Progenitor cell of endocrine pancreas (in vitro differentiated cells): ENCODE results near the gene SLC1A6. TPM values are rescaled to one million over a fixed set of nuclear protein-coding genes. Genes with fewer than 3 reads are reported as not detected.

ENCODE experiments used
- DNase-seq: peaks from one replicate; pipeline ENCODE4 v3.0.0; 2021; ENCODE audit warnings: low spot score; ENCODE audit not compliant: unreplicated experiment
- H3K27ac Mint-ChIP-seq: 2 replicates; pipeline ENCODE4 v1.8.0; 2021; ENCODE audit warnings: mild to moderate bottlenecking, moderate library complexity, mixed read lengths
- H3K27me3 Mint-ChIP-seq: 2 replicates; pipeline ENCODE4 v1.8.0; 2021; ENCODE audit warnings: mixed read lengths
- H3K36me3 Mint-ChIP-seq: 2 replicates; pipeline ENCODE4 v1.8.0; 2022; ENCODE audit warnings: mixed read lengths; ENCODE audit not compliant: insufficient read depth
- H3K4me1 Mint-ChIP-seq: 2 replicates; pipeline ENCODE4 v1.8.0; 2021; ENCODE audit warnings: low read depth, mixed read lengths
- H3K4me3 Mint-ChIP-seq: 2 replicates; pipeline ENCODE4 v1.8.0; 2021; ENCODE audit warnings: low read depth, mild to moderate bottlenecking, moderate library complexity, mixed read lengths
- H3K9me3 Mint-ChIP-seq: 2 replicates; pipeline ENCODE4 v1.8.0; 2021; ENCODE audit warnings: low read depth, mixed read lengths
- total RNA-seq: library from RNA; stranded (reverse); gene quantifications from 2 replicates; pipeline ENCODE4 v1.2.1, GENCODE V29; 2021
- TF ChIP-seq, protein P1 (sequence below): fragments of 200-600 bp; sonication (generic); IDR thresholded peaks from one replicate; pipeline ENCODE4 v1.5.0; 2021; ENCODE audit warnings: antibody characterized with exemption, mild to moderate bottlenecking; ENCODE audit not compliant: unreplicated experiment

SLC1A6 gene
- total RNA-seq, 1 donor from 2014 or later = 0.62 TPM

DNA sequence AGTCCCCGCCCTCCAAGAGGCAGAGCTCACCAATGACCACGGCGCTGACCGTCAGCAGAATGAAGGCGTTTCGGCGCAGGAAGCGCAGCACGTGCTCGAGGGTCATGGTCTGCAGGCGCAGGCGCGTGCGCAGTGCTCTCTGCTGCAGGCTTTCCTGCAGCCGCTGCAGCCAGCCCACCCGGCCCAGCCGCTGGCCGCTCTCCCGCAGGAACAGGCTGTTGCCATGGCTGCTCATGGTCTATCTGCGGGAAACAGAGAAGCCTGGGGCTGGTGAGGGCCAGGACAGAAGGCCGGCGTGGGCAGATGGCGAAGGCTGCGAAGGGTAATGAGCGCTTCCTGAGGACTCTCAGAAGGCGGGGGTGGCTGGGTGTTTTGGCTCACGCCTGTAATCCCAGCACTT, 7.0 kb downstream of the SLC1A6 start:
- TF ChIP-seq, protein P1, sequence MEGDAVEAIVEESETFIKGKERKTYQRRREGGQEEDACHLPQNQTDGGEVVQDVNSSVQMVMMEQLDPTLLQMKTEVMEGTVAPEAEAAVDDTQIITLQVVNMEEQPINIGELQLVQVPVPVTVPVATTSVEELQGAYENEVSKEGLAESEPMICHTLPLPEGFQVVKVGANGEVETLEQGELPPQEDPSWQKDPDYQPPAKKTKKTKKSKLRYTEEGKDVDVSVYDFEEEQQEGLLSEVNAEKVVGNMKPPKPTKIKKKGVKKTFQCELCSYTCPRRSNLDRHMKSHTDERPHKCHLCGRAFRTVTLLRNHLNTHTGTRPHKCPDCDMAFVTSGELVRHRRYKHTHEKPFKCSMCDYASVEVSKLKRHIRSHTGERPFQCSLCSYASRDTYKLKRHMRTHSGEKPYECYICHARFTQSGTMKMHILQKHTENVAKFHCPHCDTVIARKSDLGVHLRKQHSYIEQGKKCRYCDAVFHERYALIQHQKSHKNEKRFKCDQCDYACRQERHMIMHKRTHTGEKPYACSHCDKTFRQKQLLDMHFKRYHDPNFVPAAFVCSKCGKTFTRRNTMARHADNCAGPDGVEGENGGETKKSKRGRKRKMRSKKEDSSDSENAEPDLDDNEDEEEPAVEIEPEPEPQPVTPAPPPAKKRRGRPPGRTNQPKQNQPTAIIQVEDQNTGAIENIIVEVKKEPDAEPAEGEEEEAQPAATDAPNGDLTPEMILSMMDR = no peak
- peaks cover 2% of the 10 kb centered on the region for H3K36me3 Mint-ChIP-seq
- H3K4me1 Mint-ChIP-seq = no peaks in the 10 kb centered on the region
- H3K27me3 Mint-ChIP-seq = peaks cover 8% of the 10 kb centered on the region
- no peak overlapping the region for H3K27ac Mint-ChIP-seq
- no peak overlapping the region for H3K4me3 Mint-ChIP-seq
- peaks cover 31% of the 10 kb centered on the region for H3K9me3 Mint-ChIP-seq
- DNase-seq = no peak

DNA sequence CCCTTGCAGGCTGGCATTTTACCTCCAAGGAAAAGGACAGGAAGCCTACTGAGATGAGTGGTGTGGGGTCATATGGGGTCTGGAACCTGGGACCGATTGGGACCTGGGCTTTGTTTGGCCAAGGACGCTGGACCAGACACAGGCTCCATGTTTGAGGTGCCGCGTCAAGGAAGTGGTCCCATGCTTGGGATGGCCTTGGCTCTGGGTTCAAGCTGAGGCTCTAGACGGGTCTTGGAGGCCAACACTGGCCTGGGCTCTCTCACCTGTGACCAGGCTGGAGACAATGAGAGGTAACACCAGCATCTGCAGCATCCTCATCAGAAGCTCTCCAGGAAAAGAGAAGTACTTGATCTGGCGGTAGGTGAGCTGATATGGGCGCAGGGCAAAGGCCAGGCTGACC, 8.2 kb downstream of the SLC1A6 start:
- DNase-seq = no peak
- Mint-ChIP-seq H3K27me3 (no peaks in the 10 kb centered on the region), H3K9me3 (peaks cover 36% of the 10 kb centered on the region), H3K36me3 (peaks cover 2% of the 10 kb centered on the region), H3K4me1 (no peaks in the 10 kb centered on the region), H3K4me3 (no peak overlapping the region), H3K27ac (no peak overlapping the region)
- TF ChIP-seq, protein P1 = no peak

DNA sequence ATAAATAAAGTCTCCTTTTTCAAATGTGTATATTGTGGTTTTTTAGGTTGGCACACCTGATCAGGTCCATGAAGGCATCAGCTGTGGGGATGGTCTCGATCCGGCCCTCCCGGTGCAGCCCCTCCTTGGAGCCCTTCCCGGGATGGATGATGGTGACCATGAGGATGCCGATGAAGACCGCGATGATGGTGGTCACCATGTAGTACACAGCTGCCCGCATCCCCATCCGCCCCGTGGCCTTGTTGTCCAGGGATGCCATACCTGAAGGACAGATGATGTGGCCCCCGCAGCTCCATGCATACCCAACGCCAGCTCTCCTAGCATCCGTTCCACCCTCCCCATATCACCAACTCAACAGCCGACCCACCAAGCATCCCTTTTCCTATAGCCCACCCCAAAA, 11.4 kb downstream of the SLC1A6 start:
- Mint-ChIP-seq H3K4me1 (no peaks in the 10 kb centered on the region), H3K36me3 (peaks cover 3% of the 10 kb centered on the region), H3K4me3 (no peak overlapping the region), H3K27ac (no peak overlapping the region), H3K9me3 (peaks cover 40% of the 10 kb centered on the region), H3K27me3 (no peaks in the 10 kb centered on the region)
- TF ChIP-seq, protein P1 = no peak
- no peak for DNase-seq

DNA sequence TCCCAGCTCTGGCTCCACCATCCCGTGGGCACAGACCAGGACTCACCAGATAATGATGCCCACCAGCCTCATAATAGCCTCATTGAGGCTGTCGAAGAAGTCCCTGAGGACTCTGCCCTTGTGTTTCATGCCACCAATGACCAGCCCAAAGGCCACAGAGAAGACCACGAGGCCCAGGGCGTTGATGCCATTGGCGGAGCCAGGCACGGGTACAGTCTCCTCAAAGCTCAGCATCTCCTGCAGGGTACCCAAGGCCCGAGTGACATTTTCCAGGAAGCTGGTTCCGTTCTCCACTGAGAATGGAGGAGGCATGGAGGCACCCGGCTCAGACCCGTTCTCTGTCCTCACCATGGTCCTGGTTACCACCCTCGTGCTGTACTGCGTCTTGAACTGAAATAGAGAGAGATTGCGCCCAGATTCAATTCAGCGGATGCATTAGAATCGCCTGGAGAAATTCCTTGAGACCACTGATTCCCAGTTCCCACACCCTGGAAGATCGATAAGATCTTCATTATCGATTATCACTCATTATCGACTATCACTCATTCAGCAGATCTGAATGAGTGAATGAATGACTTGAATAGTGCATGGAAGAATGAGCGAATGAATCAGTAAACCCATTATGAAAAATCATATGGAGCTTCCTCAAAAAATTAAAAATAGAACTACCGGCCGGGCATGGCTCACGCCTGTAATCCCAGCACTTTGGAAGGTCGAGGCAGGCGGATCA, 17.5 kb downstream of the SLC1A6 start:
- no peak overlapping the region for H3K4me3 Mint-ChIP-seq
- no peaks in the 10 kb centered on the region for H3K27me3 Mint-ChIP-seq
- peaks cover 7% of the 10 kb centered on the region for H3K36me3 Mint-ChIP-seq
- DNase-seq = no peak
- TF ChIP-seq, protein P1 = no peak
- H3K27ac Mint-ChIP-seq = no peak overlapping the region
- no peaks in the 10 kb centered on the region for H3K4me1 Mint-ChIP-seq
- peaks cover 30% of the 10 kb centered on the region for H3K9me3 Mint-ChIP-seq

DNA sequence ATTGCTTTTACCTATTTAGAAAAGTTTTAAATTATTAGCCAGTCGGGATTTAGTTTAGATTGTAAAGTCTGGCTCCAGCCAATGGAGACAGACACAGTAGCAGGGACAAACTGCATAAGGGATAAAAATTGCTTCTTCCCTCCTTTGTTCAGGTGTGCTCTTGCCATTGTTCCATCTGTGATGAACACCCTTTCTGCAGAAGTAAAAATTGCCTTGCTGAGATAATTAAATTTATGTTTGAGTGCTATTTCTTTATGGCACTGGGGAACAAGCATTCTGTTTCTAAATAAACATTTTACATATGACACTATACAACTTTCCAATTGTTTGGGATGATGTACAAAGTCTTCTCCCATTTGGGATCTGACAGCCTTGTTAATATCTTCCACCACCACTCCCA, 20.4 kb downstream of the SLC1A6 start:
- no peak overlapping the region for H3K4me3 Mint-ChIP-seq
- H3K27me3 Mint-ChIP-seq = no peaks in the 10 kb centered on the region
- H3K9me3 Mint-ChIP-seq = peaks cover 43% of the 10 kb centered on the region
- TF ChIP-seq, protein P1 = no peak
- no peak for DNase-seq
- H3K4me1 Mint-ChIP-seq = no peaks in the 10 kb centered on the region
- H3K27ac Mint-ChIP-seq = no peak overlapping the region
- H3K36me3 Mint-ChIP-seq = peaks cover 8% of the 10 kb centered on the region
